K562 (cell line): ENCODE results near the gene ZNF107. TPM values are rescaled to one million over a fixed set of nuclear protein-coding genes. Genes with fewer than 3 reads are reported as not detected.

Experiments
- ATAC-seq: fragments of 200-7000 bp; cut with Tn5 transposase; 3 replicates; pipeline ENCODE4 v1.9.1; 2020; ENCODE audit warnings: moderate library complexity
- BruUV-seq: library from RNA; stranded (reverse); fragments of 400-500 nt; replicated peaks from 2 replicates; lab custom pipeline; 2021; lab: Mats Ljungman, UMichigan
- CTCF ChIA-PET: fragments of 300-600 bp; formaldehyde crosslinking; extraction: SDS; loops from one replicate; lab custom pipeline; 2021; ENCODE audit warnings: low intra/inter-chr PET ratio; lab: Yijun Ruan, JAX
- POLR2A ChIA-PET: fragments of 300-600, 350-650 bp; sonication (Branson Sonifier 250); formaldehyde crosslinking; extraction: SDS; loops from one replicate; lab custom pipeline; 2021; ENCODE audit warnings: antibody characterized with exemption, inconsistent platforms; lab: Yijun Ruan, JAX
- DNase-seq, 4 experiments: peaks; one replicate each; pipeline versions ENCODE4 v3.0.0 to v3.0.0-alpha.2; 2011 to 2018; ENCODE audit warnings: low spot score in 3 of 4, mixed read lengths in 3 of 4; ENCODE audit errors: extremely low read depth in 1 of 4
- FAIRE-seq: peaks from 2 replicates; lab custom pipeline; 2011; peaks lifted over from hg19 to GRCh38; lab: Jason Lieb, UNC
- H2AFZ ChIP-seq: 2 replicates; pipeline ENCODE4 v1.6.0; 2011; ENCODE audit warnings: low read depth, low read length, control low read depth, inconsistent platforms
- H3K27ac ChIP-seq: fragments of 200-600 bp; 3 replicates; pipeline ENCODE4 v1.8.0; 2011; ENCODE audit warnings: low read depth, mild to moderate bottlenecking, control low read depth, inconsistent platforms, low read length, moderate library complexity, mixed read lengths; ENCODE audit errors: extremely low read depth
- H3K27me3 ChIP-seq, 2 experiments: fragments of 300-600 bp in 1 of 2; 2 replicates in 1 of 2; 3 replicates in 1 of 2; pipeline versions ENCODE4 v1.6.0 to v1.8.0; 2011; ENCODE audit warnings: inconsistent platforms in 2 of 2, low read length in 2 of 2, mild to moderate bottlenecking in 1 of 2, mixed read lengths in 1 of 2, moderate library complexity in 1 of 2; ENCODE audit not compliant: control insufficient read depth in 2 of 2, insufficient read depth in 2 of 2
- H3K36me3 ChIP-seq: fragments of 300-600 bp; 3 replicates; pipeline ENCODE4 v1.8.0; 2011; ENCODE audit warnings: mild to moderate bottlenecking, low read length, inconsistent platforms; ENCODE audit not compliant: control insufficient read depth, insufficient read depth
- H3K4me1 ChIP-seq, 2 experiments: fragments of 200-600 bp in 1 of 2; replicated peaks in 1 of 2; 2 replicates in 1 of 2; 3 replicates in 1 of 2; pipeline versions ENCODE4 v1.5.1 to v1.8.0; 2011; ENCODE audit warnings: inconsistent platforms in 2 of 2, low read length in 2 of 2, mild to moderate bottlenecking in 1 of 2, mixed read lengths in 1 of 2, moderate library complexity in 1 of 2; ENCODE audit not compliant: control insufficient read depth in 2 of 2, insufficient read depth in 2 of 2
- H3K4me2 ChIP-seq: 2 replicates; pipeline ENCODE4 v1.6.1; 2011; ENCODE audit warnings: low read length, control low read depth, inconsistent platforms, mixed read lengths; ENCODE audit not compliant: insufficient read depth
- H3K4me3 ChIP-seq: fragments of 200-600 bp; sonication (generic), shearing (Covaris generic); 2 replicates; pipeline ENCODE4 v1.5.1; 2016; ENCODE audit warnings: control low read depth, inconsistent platforms
- H3K79me2 ChIP-seq: fragments of 200-600 bp; 3 replicates; pipeline ENCODE4 v1.8.0; 2011; ENCODE audit warnings: low read length, inconsistent platforms; ENCODE audit not compliant: control insufficient read depth, insufficient read depth
- H3K9ac ChIP-seq, 2 experiments: 2 replicates each; pipeline versions ENCODE4 v1.6.0 to v1.6.1; 2011; ENCODE audit warnings: low read depth in 2 of 2, low read length in 2 of 2, control low read depth in 1 of 2, inconsistent platforms in 1 of 2, mild to moderate bottlenecking in 1 of 2, mixed read lengths in 1 of 2; ENCODE audit not compliant: insufficient read depth in 1 of 2
- H3K9me1 ChIP-seq: one replicate; pipeline ENCODE4 v1.6.0; 2011; ENCODE audit warnings: inconsistent platforms, mild to moderate bottlenecking, low read length, moderate library complexity; ENCODE audit not compliant: control insufficient read depth, insufficient read depth
- H3K9me3 ChIP-seq: replicated peaks from 2 replicates; pipeline ENCODE4 v1.5.1; 2011; ENCODE audit warnings: low read depth, low read length, inconsistent platforms; ENCODE audit not compliant: control insufficient read depth, insufficient read depth
- H4K20me1 ChIP-seq: replicated peaks from 2 replicates; pipeline ENCODE4 v1.6.1; 2011; ENCODE audit warnings: low read length, inconsistent platforms, mixed read lengths; ENCODE audit not compliant: control insufficient read depth, insufficient read depth
- ARID1B ChIP-seq: fragments of 450-650 bp; IDR thresholded peaks from 2 replicates; pipeline ENCODE4 v1.6.1; 2016; ENCODE audit warnings: antibody characterized with exemption, mild to moderate bottlenecking, inconsistent platforms
- CTBP1 ChIP-seq: fragments of 450-650 bp; IDR thresholded peaks from 2 replicates; pipeline ENCODE4 v1.6.1; 2016; ENCODE audit warnings: borderline replicate concordance
- ERF ChIP-seq: fragments of 450-650 bp; formaldehyde crosslinking; IDR thresholded peaks from 2 replicates; pipeline ENCODE4 v1.4.0; 2020; ENCODE audit warnings: mild to moderate bottlenecking, mixed read lengths
- GABPA ChIP-seq: fragments of 200-800 bp; sonication (Bioruptor generic); conservative IDR thresholded peaks from 2 replicates; pipeline ENCODE4 v1.6.1; 2016; ENCODE audit warnings: low read depth, missing genetic modification characterization, missing compliant biosample characterization
- GATAD2A ChIP-seq: fragments of 450-650 bp; IDR thresholded peaks from 2 replicates; pipeline ENCODE4 v1.6.1; 2017
- HDGF ChIP-seq: fragments of 450-650 bp; IDR thresholded peaks from 2 replicates; pipeline ENCODE4 v1.6.1; 2016
- HEY1 ChIP-seq: fragments of 250-450 bp; sonication (Bioruptor Pico); IDR thresholded peaks from 2 replicates; pipeline ENCODE4 v1.5.0; 2020; ENCODE audit warnings: mild to moderate bottlenecking, moderate library complexity, borderline replicate concordance
- NCOA1 ChIP-seq: fragments of 450-650 bp; IDR thresholded peaks from 2 replicates; pipeline ENCODE4 v1.6.1; 2016; ENCODE audit warnings: low read depth
- NFE2 ChIP-seq: IDR thresholded peaks from 2 replicates; pipeline ENCODE4 v1.6.1; 2014; ENCODE audit warnings: antibody characterized with exemption, low read depth
- PCBP1 ChIP-seq: fragments of 200-400 bp; formaldehyde crosslinking; IDR thresholded peaks from 2 replicates; pipeline ENCODE4 v1.6.1; 2018; ENCODE audit warnings: mild to moderate bottlenecking, low read depth, low read length; ENCODE audit not compliant: poor library complexity, severe bottlenecking
- SRSF9 ChIP-seq: fragments of 200-400 bp; formaldehyde crosslinking; IDR thresholded peaks from 2 replicates; pipeline ENCODE4 v1.6.1; 2017; ENCODE audit warnings: low read depth, low read length, borderline replicate concordance
- TRIM28 ChIP-seq: fragments of 450-650 bp; IDR thresholded peaks from 2 replicates; pipeline ENCODE4 v1.6.1; 2017
- WGBS: fragments of 100-300 bp; shearing (Covaris generic); methylation state at CpG from one replicate; pipeline ENCODE4 v1.1.6; 2016; ENCODE audit warnings: low coverage, mixed read lengths; ENCODE audit not compliant: insufficient coverage; ENCODE audit errors: missing lambda C conversion rate; 5-methylcytosine and 5-hydroxymethylcytosine counted together
- in situ Hi-C: fragments of 300-500 bp; cut with MboI; formaldehyde crosslinking; loops from 4 replicates; pipeline ENCODE4 v1.15.0; 2018; ENCODE audit warnings: inconsistent platforms, mixed read lengths
- intact Hi-C: fragments of 100-400 bp; cut with micrococcal nuclease; formaldehyde crosslinking; loops from 2 replicates; pipeline ENCODE4 v1.14.2; 2022
- polyA plus RNA-seq, 8 experiments: library from polyadenylated mRNA; depleted of rRNA in 4 of 8; stranded (reverse) in 5 of 8; unstranded in 3 of 8; fragments of >200 nt; fragmentation: Nextera tagmentation in 2 of 8; fragmentation: Illumina TruSeq in 1 of 8; extraction: Ambion mirVana in 2 of 8; extraction: Trizol in 1 of 8; gene quantifications; 2 replicates each; pipeline versions ENCODE4 v1.2.1 to v1.2.3, GENCODE V29; 2011 to 2014; ENCODE audit warnings: inconsistent platforms in 1 of 8, missing spikeins in 1 of 8
- total RNA-seq, 7 experiments: library from RNA; depleted of rRNA in 6 of 7; stranded (reverse); fragments of >200 nt in 6 of 7; fragmentation: Illumina TruSeq in 2 of 7; extraction: Trizol in 2 of 7; gene quantifications; 2 replicates each; pipeline versions ENCODE4 v1.2.1 to v1.2.3, GENCODE V29; 2011 to 2021; ENCODE audit warnings: low replicate concordance in 1 of 7
- TF ChIP-seq, protein P1 (sequence below): fragments of 450-650 bp; IDR thresholded peaks from 2 replicates; pipeline ENCODE4 v1.6.1; 2016; ENCODE audit warnings: low read depth
- TF ChIP-seq, protein P2 (sequence below): sonication (generic); formaldehyde crosslinking; IDR thresholded peaks from 2 replicates; pipeline ENCODE4 v1.8.1; 2022; ENCODE audit warnings: missing genetic modification reagents
- TF ChIP-seq, protein P3 (sequence below): fragments of 250-450 bp; sonication (Bioruptor Pico); IDR thresholded peaks from 2 replicates; pipeline ENCODE4 v1.8.0; 2022; ENCODE audit warnings: inconsistent platforms, mild to moderate bottlenecking, moderate library complexity, borderline replicate concordance

Gene ZNF107
- total and polyA plus RNA-seq, 9 of the 15 experiments (the other 6 are each of a cell fraction or from before 2014, with no cell fraction given) = 2.4 to 14.2 (median 7.9) TPM

DNA sequence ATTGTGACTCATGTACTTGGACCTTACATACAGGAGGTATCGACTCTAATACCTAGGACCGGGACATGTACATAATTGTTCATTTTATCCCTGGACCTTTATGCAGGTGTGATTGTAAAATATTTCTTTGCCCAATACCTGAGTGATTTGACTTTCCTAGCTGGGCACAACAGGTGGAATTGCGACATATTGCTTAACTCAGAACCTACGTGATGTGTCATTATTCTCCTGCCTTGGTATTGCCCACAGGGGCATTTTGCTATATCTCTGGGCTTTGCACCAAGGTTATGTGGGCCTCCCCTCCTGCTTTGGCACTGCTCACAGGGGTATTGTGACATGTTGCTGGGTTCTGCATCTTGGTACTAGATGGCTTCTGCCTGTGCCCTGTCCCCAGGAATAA lies 23.9 kb upstream of the ZNF107 start:
- no TSS peak for BruUV-seq
- no peaks in the 10 kb centered on the region for H3K36me3 ChIP-seq
- no peaks in the 10 kb centered on the region for H3K4me1 ChIP-seq
- no peak overlapping the region for H3K27ac ChIP-seq
- WGBS = 5% methylated on average over 4 of the region's 4 CpGs
- no peaks in the 10 kb centered on the region for H3K9me1 ChIP-seq
- H3K9me3 ChIP-seq = peaks cover 3% of the 10 kb centered on the region; the same call in 1 of the 2 replicates
- H3K27me3 ChIP-seq = no peaks in the 10 kb centered on the region
- no peak for FAIRE-seq
- H3K4me3 ChIP-seq = no peak overlapping the region
- intact Hi-C loops = no loop called here
- no peak overlapping the region for H3K9ac ChIP-seq
- ChIA-PET POLR2A (no interaction called here), CTCF (no interaction called here)
- in situ Hi-C loops = loop anchor here (25.0 kb wide), 1 partner anchor 670 kb away; no protein-coding TSS in a partner anchor
- H2AFZ ChIP-seq = no peak overlapping the region
- no peaks in the 10 kb centered on the region for H3K79me2 ChIP-seq
- no peak for DNase-seq
- no peaks in the 10 kb centered on the region for H4K20me1 ChIP-seq
- no peak overlapping the region for H3K4me2 ChIP-seq
- no peak for ATAC-seq
- TF ChIP-seq, protein P1, sequence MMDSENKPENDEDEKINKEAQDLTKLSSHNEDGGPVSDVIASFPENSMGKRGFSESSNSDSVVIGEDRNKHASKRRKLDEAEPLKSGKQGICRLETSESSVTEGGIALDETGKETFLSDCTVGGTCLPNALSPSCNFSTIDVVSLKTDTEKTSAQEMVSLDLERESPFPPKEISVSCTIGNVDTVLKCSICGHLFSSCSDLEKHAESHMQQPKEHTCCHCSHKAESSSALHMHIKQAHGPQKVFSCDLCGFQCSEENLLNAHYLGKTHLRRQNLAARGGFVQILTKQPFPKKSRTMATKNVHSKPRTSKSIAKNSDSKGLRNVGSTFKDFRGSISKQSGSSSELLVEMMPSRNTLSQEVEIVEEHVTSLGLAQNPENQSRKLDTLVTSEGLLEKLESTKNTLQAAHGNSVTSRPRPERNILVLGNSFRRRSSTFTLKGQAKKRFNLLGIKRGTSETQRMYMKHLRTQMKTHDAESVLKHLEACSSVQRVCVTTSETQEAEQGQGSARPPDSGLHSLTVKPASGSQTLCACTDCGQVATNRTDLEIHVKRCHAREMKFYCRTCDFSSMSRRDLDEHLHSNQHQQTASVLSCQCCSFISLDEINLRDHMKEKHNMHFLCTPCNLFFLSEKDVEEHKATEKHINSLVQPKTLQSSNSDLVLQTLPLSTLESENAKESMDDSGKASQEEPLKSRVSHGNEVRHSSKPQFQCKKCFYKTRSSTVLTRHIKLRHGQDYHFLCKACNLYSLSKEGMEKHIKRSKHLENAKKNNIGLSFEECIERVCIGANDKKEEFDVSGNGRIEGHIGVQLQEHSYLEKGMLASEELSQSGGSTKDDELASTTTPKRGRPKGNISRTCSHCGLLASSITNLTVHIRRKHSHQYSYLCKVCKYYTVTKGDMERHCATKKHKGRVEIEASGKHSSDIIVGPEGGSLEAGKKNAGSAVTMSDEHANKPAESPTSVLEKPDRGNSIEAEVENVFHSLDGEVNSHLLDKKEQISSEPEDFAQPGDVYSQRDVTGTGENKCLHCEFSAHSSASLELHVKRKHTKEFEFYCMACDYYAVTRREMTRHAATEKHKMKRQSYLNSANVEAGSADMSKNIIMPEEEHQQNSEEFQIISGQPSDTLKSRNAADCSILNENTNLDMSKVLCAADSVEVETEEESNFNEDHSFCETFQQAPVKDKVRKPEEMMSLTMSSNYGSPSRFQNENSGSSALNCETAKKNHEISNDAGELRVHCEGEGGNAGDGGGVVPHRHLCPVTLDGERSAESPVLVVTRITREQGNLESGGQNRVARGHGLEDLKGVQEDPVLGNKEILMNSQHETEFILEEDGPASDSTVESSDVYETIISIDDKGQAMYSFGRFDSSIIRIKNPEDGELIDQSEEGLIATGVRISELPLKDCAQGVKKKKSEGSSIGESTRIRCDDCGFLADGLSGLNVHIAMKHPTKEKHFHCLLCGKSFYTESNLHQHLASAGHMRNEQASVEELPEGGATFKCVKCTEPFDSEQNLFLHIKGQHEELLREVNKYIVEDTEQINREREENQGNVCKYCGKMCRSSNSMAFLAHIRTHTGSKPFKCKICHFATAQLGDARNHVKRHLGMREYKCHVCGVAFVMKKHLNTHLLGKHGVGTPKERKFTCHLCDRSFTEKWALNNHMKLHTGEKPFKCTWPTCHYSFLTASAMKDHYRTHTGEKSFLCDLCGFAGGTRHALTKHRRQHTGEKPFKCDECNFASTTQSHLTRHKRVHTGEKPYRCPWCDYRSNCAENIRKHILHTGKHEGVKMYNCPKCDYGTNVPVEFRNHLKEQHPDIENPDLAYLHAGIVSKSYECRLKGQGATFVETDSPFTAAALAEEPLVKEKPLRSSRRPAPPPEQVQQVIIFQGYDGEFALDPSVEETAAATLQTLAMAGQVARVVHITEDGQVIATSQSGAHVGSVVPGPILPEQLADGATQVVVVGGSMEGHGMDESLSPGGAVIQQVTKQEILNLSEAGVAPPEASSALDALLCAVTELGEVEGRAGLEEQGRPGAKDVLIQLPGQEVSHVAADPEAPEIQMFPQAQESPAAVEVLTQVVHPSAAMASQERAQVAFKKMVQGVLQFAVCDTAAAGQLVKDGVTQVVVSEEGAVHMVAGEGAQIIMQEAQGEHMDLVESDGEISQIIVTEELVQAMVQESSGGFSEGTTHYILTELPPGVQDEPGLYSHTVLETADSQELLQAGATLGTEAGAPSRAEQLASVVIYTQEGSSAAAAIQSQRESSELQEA = no peak
- no peak for TF ChIP-seq NFE2
- no peak for TF ChIP-seq PCBP1
- TF ChIP-seq TRIM28 = no peak
- TF ChIP-seq ERF (CRISPR knock-in tag) = no peak
- TF ChIP-seq HEY1 (CRISPR knock-in tag) = no peak
- no peak for TF ChIP-seq ARID1B
- TF ChIP-seq, protein P2, sequence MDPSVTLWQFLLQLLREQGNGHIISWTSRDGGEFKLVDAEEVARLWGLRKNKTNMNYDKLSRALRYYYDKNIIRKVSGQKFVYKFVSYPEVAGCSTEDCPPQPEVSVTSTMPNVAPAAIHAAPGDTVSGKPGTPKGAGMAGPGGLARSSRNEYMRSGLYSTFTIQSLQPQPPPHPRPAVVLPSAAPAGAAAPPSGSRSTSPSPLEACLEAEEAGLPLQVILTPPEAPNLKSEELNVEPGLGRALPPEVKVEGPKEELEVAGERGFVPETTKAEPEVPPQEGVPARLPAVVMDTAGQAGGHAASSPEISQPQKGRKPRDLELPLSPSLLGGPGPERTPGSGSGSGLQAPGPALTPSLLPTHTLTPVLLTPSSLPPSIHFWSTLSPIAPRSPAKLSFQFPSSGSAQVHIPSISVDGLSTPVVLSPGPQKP (CRISPR knock-in tag) = no peak
- TF ChIP-seq GABPA (tag) = no peak
- no peak for TF ChIP-seq NCOA1
- TF ChIP-seq SRSF9 = no peak
- TF ChIP-seq HDGF = no peak
- TF ChIP-seq, protein P3, sequence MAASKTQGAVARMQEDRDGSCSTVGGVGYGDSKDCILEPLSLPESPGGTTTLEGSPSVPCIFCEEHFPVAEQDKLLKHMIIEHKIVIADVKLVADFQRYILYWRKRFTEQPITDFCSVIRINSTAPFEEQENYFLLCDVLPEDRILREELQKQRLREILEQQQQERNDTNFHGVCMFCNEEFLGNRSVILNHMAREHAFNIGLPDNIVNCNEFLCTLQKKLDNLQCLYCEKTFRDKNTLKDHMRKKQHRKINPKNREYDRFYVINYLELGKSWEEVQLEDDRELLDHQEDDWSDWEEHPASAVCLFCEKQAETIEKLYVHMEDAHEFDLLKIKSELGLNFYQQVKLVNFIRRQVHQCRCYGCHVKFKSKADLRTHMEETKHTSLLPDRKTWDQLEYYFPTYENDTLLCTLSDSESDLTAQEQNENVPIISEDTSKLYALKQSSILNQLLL (CRISPR knock-in tag) = no peak
- no peak for TF ChIP-seq CTBP1
- no peak for TF ChIP-seq GATAD2A
